ENCODE results near the gene NEFH.

The NEFH gene

GRCh38 chr22:29481265-29482000 lies 1.4 kb downstream of the NEFH start:
- no peak for DNase-seq (ENCODE audit: low spot score)
- H3K27ac ChIP-seq: no peak overlapping the region
- TF ChIP-seq, protein P1, sequence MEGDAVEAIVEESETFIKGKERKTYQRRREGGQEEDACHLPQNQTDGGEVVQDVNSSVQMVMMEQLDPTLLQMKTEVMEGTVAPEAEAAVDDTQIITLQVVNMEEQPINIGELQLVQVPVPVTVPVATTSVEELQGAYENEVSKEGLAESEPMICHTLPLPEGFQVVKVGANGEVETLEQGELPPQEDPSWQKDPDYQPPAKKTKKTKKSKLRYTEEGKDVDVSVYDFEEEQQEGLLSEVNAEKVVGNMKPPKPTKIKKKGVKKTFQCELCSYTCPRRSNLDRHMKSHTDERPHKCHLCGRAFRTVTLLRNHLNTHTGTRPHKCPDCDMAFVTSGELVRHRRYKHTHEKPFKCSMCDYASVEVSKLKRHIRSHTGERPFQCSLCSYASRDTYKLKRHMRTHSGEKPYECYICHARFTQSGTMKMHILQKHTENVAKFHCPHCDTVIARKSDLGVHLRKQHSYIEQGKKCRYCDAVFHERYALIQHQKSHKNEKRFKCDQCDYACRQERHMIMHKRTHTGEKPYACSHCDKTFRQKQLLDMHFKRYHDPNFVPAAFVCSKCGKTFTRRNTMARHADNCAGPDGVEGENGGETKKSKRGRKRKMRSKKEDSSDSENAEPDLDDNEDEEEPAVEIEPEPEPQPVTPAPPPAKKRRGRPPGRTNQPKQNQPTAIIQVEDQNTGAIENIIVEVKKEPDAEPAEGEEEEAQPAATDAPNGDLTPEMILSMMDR (conservative IDR thresholded peaks at IDR 0.05; ENCODE audit: low read depth): no peak
- ChIA-PET CTCF (interaction anchor here (0.6 to 0.9 kb wide), 2 partner anchors 21 to 154 kb away, joined by 3 read pairs; no protein-coding TSS in a partner anchor), POLR2A (ENCODE audit: low non-redundant PET) (no interaction called here)

DNA sequence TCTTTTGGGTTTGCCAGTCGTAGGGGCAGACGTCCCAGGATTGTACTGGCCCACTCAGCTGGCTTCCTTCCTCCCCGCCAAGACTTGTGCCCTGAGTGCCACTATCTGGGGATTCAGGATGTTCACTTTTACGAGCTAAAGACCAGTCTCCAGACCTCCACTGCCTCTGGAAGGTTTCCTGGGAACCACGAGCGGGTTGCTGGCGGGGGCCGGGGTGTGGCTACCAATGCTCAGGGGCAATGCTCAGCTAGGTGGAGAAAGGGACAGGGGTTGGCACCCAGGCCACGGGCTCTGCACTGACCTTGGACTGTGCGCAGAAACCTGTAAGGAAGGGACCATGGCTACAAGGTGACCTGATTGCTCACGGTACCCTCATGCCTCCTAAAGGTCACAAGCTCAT lies 2.2 kb downstream of the NEFH start:
- ChIA-PET CTCF (interaction anchor here (0.6 to 1.9 kb wide), 4 partner anchors 11 to 155 kb away, joined by 3 to 9 read pairs (median 3); no protein-coding TSS in a partner anchor), POLR2A (ENCODE audit: low non-redundant PET) (no interaction called here)
- DNase-seq (ENCODE audit: low spot score): no peak
- H3K27ac ChIP-seq: no peak overlapping the region
- TF ChIP-seq, protein P1 (conservative IDR thresholded peaks at IDR 0.05; ENCODE audit: low read depth): no peak

DNA sequence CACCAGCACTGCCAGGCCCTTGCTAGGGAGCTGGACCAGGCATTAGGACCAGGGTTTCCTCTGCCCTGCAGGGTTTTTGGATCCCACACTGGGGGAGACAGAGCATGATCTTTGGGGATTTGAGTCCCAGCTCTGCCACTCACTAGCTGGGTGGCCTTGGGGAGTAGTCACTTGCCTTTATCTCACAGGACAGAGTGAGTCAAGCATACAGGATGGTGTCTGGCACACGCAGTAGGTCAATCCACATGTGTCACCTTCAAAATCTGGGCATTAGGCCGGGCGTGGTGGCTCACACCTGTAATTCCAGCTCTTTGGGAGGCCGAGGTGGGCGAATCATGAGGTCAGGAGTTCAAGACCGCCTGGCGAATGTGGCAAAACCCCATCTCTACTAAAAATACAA lies 2.7 kb downstream of the NEFH start:
- ChIA-PET POLR2A (ENCODE audit: low non-redundant PET) (no interaction called here), CTCF (interaction anchor here (0.7 to 1.9 kb wide), 3 partner anchors 11 to 20 kb away, joined by 3 to 9 read pairs (median 3); no protein-coding TSS in a partner anchor)
- TF ChIP-seq, protein P1 (conservative IDR thresholded peaks at IDR 0.05; ENCODE audit: low read depth): no peak
- DNase-seq (ENCODE audit: low spot score): no peak
- H3K27ac ChIP-seq: no peak overlapping the region

DNA sequence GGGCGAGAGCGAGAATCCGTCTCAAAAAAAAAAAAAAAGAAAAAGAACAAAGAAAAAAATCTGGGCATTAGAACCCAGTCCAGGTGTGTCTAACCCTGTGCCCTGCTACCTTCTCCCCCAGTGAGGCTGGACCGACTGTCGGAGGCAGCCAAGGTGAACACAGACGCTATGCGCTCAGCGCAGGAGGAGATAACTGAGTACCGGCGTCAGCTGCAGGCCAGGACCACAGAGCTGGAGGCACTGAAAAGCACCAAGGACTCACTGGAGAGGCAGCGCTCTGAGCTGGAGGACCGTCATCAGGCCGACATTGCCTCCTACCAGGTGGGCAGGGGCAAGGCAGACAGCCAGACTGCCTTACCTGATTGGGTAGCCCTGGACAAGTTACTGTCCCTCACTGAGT lies 3.2 kb downstream of the NEFH start:
- CTCF ChIA-PET: interaction anchor here (1.9 kb wide), 1 partner anchor 12 kb away, joined by 9 read pairs; no protein-coding TSS in a partner anchor
- TF ChIP-seq, protein P1 (conservative IDR thresholded peaks at IDR 0.05; ENCODE audit: low read depth): no peak
- DNase-seq (ENCODE audit: low spot score): no peak
- POLR2A ChIA-PET (ENCODE audit: low non-redundant PET): no interaction called here
- H3K27ac ChIP-seq: no peak overlapping the region

GRCh38 chr22:29484642-29485041 lies 4.6 kb downstream of the NEFH start:
- ChIA-PET POLR2A (ENCODE audit: low non-redundant PET) (no interaction called here), CTCF (no interaction called here)
- DNase-seq (ENCODE audit: low spot score): no peak
- TF ChIP-seq, protein P1 (conservative IDR thresholded peaks at IDR 0.05; ENCODE audit: low read depth): no peak
- no peak overlapping the region for H3K27ac ChIP-seq

DNA sequence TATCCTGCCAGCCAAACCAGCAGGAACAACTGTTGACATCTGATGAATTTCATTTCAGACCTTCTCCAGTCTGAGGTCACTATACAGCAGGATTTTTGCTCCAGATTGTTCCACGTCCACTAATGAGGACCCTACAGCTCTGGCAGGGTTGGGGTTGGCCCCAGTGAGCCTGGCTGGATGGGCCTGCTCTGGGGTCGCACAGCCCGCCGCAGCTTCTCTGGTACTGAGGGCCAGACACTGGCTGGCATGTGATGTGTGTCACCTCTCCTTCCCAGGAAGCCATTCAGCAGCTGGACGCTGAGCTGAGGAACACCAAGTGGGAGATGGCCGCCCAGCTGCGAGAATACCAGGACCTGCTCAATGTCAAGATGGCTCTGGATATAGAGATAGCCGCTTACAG lies 5.4 kb downstream of the NEFH start:
- ChIA-PET POLR2A (ENCODE audit: low non-redundant PET) (no interaction called here), CTCF (no interaction called here)
- TF ChIP-seq, protein P1 (conservative IDR thresholded peaks at IDR 0.05; ENCODE audit: low read depth): no peak

More for the DNA sequence above, 5.4 kb downstream of the NEFH start:
- no peak overlapping the region for H3K27ac ChIP-seq
- DNase-seq (ENCODE audit: low spot score): no peak

Measured in RWPE1 (cell line).